Measurements from ENCODE around the gene TICAM1. TPM values are rescaled to one million over a fixed set of nuclear protein-coding genes. Genes with fewer than 3 reads are reported as not detected.
"Not testable (repeated sequence)": the region's sequence is repeated elsewhere in the genome, so short reads cannot be mapped to it uniquely, and the experiment has no call there.

Gene TICAM1
- total RNA-seq, 1 donor from 2014 or later = 39.4 TPM

DNA sequence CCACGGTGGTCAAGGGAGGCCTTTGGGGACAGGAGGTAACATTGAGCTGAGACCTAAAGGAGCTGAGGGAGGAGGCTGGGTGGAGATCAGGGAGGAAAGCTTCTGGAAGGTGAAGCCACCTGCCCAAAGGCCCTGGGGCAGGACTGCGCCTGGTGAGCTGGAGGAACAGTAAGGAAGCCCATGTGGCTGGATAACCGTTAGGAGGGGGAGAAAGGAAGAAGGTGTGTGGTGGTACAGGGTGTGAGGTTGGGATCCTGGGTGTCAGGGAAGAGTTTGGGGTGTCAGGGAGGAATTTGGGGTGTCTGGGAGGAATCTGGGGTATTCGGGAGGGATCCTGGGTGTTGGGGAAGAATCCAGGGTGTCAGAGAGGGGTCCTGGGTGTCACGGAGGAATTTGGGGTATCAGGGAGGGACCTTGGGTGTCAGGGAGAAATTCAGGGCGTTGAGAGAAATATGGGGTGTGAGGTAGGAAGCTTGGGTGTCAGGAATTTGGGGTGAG lies 695 bp downstream of the TICAM1 start:
- intact Hi-C loops (cut with micrococcal nuclease) = loop anchor here (1.0 kb wide), 1 partner anchor 299 kb away; no protein-coding TSS in a partner anchor
- CTCF ChIA-PET = interaction anchor here (8.0 kb wide), 1 partner anchor 21 kb away, joined by 53 read pairs; no protein-coding TSS in a partner anchor
- TF ChIP-seq CTCF (IDR thresholded peaks at IDR 0.05) = no peak
- no peak for DNase-seq
- H3K27me3 Mint-ChIP-seq = no peaks in the 10 kb centered on the region
- H3K4me3 Mint-ChIP-seq = peak overlapping the region; percentile 90
- POLR2A ChIA-PET = interaction anchor here (0.6 to 1.6 kb wide), 7 partner anchors 14 to 1769 kb away, joined by 3 to 9 read pairs (median 5); partner anchors contain the start of genes FEM1A and PLIN3
- no peaks in the 10 kb centered on the region for H3K9me3 Mint-ChIP-seq
- H3K36me3 Mint-ChIP-seq (ENCODE audit: low read depth) = peaks cover 18% of the 10 kb centered on the region
- H3K4me1 Mint-ChIP-seq = peaks cover 41% of the 10 kb centered on the region
- ATAC-seq (ENCODE audit: low read depth) = no peak
- peak overlapping the region; percentile 94 for H3K27ac Mint-ChIP-seq

DNA sequence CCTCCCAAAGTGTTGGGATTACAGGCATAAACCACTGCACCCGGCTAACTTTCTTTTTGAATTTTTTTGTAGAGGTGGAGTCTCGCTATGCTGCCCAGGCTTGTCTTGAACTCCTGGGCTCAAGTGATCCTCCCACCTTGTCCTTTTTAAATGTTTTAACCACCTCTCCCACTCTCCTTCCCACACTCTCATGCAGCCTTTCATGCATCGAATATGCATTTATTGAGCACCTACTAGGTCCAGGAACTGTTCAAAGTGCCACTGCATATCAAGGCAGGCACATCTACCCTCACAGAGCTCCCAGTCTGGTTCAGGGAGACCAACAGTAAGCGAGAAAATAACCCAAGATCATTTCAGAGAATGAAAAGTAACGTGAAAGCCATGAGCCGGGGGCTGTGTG lies 1.2 kb downstream of the TICAM1 start:
- CTCF ChIA-PET = interaction anchor here (8.0 kb wide), 1 partner anchor 21 kb away, joined by 53 read pairs; no protein-coding TSS in a partner anchor
- Mint-ChIP-seq H3K27me3 (no peaks in the 10 kb centered on the region), H3K36me3 (ENCODE audit: low read depth) (peaks cover 18% of the 10 kb centered on the region), H3K4me3 (peak overlapping the region; percentile 90), H3K27ac (peak overlapping the region; percentile 94), H3K4me1 (peaks cover 41% of the 10 kb centered on the region), H3K9me3 (no peaks in the 10 kb centered on the region)
- intact Hi-C loops (cut with micrococcal nuclease) = no loop called here
- no peak for TF ChIP-seq CTCF (IDR thresholded peaks at IDR 0.05)
- no peak for ATAC-seq (ENCODE audit: low read depth)
- POLR2A ChIA-PET = interaction anchor here (0.6 to 1.6 kb wide), 6 partner anchors 13 to 106 kb away, joined by 3 to 8 read pairs (median 5); partner anchors contain the start of gene FEM1A
- no peak for DNase-seq

- POLR2A ChIA-PET = interaction anchor here (0.5 to 1.2 kb wide), 13 partner anchors 13 to 1943 kb away, joined by 3 to 13 read pairs (median 6); partner anchors contain the start of genes CATSPERD, PLIN3 and VAV1
- CTCF ChIA-PET = interaction anchor here (0.6 to 8.0 kb wide), 5 partner anchors 9 to 23 kb away, joined by 3 to 53 read pairs (median 4); no protein-coding TSS in a partner anchor
- intact Hi-C loops (cut with micrococcal nuclease) = loop anchor here (1.0 to 2.0 kb wide), 4 partner anchors 14 to 38 kb away; partner anchors contain the start of gene PLIN3
- TF ChIP-seq CTCF (IDR thresholded peaks at IDR 0.05) = no peak
- Mint-ChIP-seq H3K27me3 (no peaks in the 10 kb centered on the region), H3K27ac (peak overlapping the region; percentile 93), H3K4me3 (peak overlapping the region; percentile 88), H3K36me3 (ENCODE audit: low read depth) (peaks cover 21% of the 10 kb centered on the region), H3K4me1 (peaks cover 41% of the 10 kb centered on the region), H3K9me3 (no peaks in the 10 kb centered on the region)
- ATAC-seq (ENCODE audit: low read depth) (peak; percentile 64), DNase-seq (peak; percentile 51)
Observed at GRCh38 chr19:4829001-4829712, 2.4 kb downstream of the TICAM1 start.

DNA sequence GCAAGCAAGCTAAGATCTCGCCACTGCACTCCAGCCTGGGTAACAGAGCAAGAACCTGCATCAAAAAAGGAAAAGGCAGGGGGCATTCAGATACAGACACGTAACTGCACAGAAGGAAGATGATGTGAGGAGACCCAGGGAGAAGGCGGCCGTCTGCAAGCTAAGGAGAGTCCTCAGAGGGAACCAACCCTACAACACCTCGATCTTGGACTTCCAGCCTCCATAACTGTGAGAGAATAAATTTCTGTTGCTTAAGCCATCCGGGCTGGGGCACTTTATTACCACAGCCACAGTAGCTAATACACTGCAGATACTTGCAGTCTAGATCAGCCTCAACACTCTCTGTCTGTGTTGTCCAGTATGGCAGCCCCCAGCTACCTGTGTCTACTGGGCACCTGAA lies 7.9 kb downstream of the TICAM1 start:
- H3K36me3 Mint-ChIP-seq (ENCODE audit: low read depth) = peaks cover 38% of the 10 kb centered on the region
- ChIA-PET POLR2A (interaction anchor here (1.2 kb wide), 1 partner anchor 32 kb away, joined by 5 read pairs; the partner anchor contains the start of gene FEM1A), CTCF (interaction anchor here (0.7 to 3.0 kb wide), 4 partner anchors 13 to 353 kb away, joined by 3 to 21 read pairs (median 4); no protein-coding TSS in a partner anchor)
- TF ChIP-seq CTCF (IDR thresholded peaks at IDR 0.05) = no peak
- ATAC-seq (ENCODE audit: low read depth) (no peak), DNase-seq (no peak)
- no peak overlapping the region for H3K4me3 Mint-ChIP-seq
- intact Hi-C loops (cut with micrococcal nuclease) = no loop called here
- peaks cover 16% of the 10 kb centered on the region for H3K4me1 Mint-ChIP-seq
- no peaks in the 10 kb centered on the region for H3K9me3 Mint-ChIP-seq
- H3K27ac Mint-ChIP-seq = no peak overlapping the region
- no peaks in the 10 kb centered on the region for H3K27me3 Mint-ChIP-seq

DNA sequence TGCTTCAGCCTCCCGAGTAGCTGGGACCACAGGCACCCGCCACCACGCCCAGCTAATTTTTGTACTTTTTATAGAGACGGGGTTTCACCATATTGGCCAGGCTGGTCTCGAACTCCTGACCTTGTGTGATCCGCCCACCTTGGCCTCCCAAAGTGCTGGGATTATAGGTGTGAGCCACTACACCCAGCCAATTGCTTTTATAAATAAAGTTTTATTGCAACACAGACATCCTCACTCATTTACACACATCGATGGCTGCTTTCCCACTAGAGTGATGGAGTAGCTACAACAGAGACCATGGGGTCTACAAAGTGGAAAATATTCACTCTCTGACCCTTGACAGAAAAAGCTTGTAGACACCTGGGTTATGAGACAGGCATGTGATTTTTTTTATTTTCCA lies 9.2 kb downstream of the TICAM1 start:
- H3K27ac Mint-ChIP-seq; DNase-seq; H3K9me3 Mint-ChIP-seq; intact Hi-C loops (cut with micrococcal nuclease); H3K4me1 Mint-ChIP-seq; H3K27me3 Mint-ChIP-seq; POLR2A ChIA-PET; H3K4me3 Mint-ChIP-seq; ATAC-seq (ENCODE audit: low read depth): not testable (repeated sequence)
- peaks cover 46% of the 10 kb centered on the region for H3K36me3 Mint-ChIP-seq (ENCODE audit: low read depth)
- CTCF ChIA-PET = interaction anchor here (0.6 to 3.0 kb wide), 4 partner anchors 9 to 417 kb away, joined by 3 to 21 read pairs (median 3); no protein-coding TSS in a partner anchor
